ENCODE results near the gene TMEM208.

TMEM208 gene

GRCh38 chr16:67206129-67206837 is 20.6 kb upstream of the TMEM208 start:
- H3K4me3 ChIP-seq (ENCODE audit: low read depth, low read length): no peak overlapping the region
- H3K27me3 ChIP-seq: no peaks in the 10 kb centered on the region
- TF ChIP-seq CTCF (IDR thresholded peaks at IDR 0.05; ENCODE audit: low read depth, low read length): no peak
- H3K9me3 ChIP-seq: no peaks in the 10 kb centered on the region
- H3K36me3 ChIP-seq: peaks cover 10% of the 10 kb centered on the region; the same call in 1 of the 2 replicates
- DNase-seq: no peak
- peaks cover 13% of the 10 kb centered on the region for H3K4me1 ChIP-seq

- H3K27me3 ChIP-seq: no peaks in the 10 kb centered on the region
- H3K36me3 ChIP-seq: peaks cover 5% of the 10 kb centered on the region; the same call in 1 of the 2 replicates
- TF ChIP-seq CTCF (IDR thresholded peaks at IDR 0.05; ENCODE audit: low read depth, low read length): no peak
- H3K9me3 ChIP-seq: no peaks in the 10 kb centered on the region
- peaks cover 13% of the 10 kb centered on the region for H3K4me1 ChIP-seq
- DNase-seq: no peak
- no peak overlapping the region for H3K4me3 ChIP-seq (ENCODE audit: low read depth, low read length)
These were observed 20.1 kb upstream of the TMEM208 start for GRCh38 chr16:67206838-67207248.

DNA sequence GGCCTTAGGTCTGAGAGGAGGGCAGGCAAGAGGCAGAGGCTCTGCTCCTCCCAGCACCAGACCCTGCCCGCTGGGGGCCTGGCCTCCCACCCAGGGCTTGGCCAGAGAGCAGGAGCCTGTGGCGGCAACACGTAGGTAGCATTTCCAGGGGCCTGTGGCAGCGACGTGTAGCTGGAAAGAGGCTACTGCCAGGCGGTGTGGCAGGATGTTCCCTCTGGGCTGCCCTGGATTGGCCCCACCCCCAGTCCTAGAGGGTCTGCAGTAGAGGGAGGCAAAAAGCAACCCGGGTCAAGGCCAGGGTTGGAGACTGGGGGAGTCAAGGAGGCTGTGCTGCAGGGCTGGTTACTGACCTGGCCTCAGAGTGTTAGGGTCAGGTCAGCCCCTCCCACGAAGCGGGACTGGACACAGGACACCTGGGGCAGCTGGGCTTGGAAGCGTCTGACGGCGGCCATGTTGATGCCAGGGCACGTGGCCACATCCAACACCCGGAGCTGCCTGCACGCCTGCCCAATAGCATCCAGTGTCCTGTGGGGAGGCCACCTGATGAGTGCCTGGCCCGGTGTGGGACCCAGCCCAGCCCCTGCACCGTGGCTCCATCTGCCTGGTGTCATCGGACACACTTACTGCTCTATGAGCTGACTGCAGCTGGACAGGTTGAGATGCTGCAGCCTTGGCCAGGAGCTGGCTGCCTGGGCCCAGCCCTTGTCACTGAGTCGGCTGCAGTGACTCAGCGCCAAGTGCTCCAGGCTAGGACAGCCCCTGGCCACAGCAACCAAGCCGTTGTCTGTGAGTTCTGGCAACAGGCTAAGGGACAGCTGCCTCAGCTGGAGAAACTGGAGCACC is 19.5 kb upstream of the TMEM208 start:
- Histone ChIP-seq H3K4me1 (peaks cover 13% of the 10 kb centered on the region), H3K36me3 (no peaks in the 10 kb centered on the region; the same call in 1 of the 2 replicates), H3K27me3 (no peaks in the 10 kb centered on the region), H3K9me3 (no peaks in the 10 kb centered on the region), H3K4me3 (ENCODE audit: low read depth, low read length) (no peak overlapping the region; the same call in 1 of the 2 replicates)
- peak; percentile 57 for DNase-seq
- TF ChIP-seq CTCF (IDR thresholded peaks at IDR 0.05; ENCODE audit: low read depth, low read length): no peak

- H3K27me3 ChIP-seq: no peaks in the 10 kb centered on the region
- no peaks in the 10 kb centered on the region; the same call in 1 of the 2 replicates for H3K36me3 ChIP-seq
- no peak for DNase-seq
- peaks cover 13% of the 10 kb centered on the region for H3K4me1 ChIP-seq
- no peak overlapping the region for H3K4me3 ChIP-seq (ENCODE audit: low read depth, low read length)
- no peak for TF ChIP-seq CTCF (IDR thresholded peaks at IDR 0.05; ENCODE audit: low read depth, low read length)
- H3K9me3 ChIP-seq: no peaks in the 10 kb centered on the region
These were observed 18.6 kb upstream of the TMEM208 start for GRCh38 chr16:67208154-67208896.

GRCh38 chr16:67209565-67209964 is 17.4 kb upstream of the TMEM208 start:
- Histone ChIP-seq H3K4me3 (ENCODE audit: low read depth, low read length) (no peak overlapping the region), H3K4me1 (peaks cover 13% of the 10 kb centered on the region), H3K36me3 (no peaks in the 10 kb centered on the region), H3K9me3 (no peaks in the 10 kb centered on the region), H3K27me3 (no peaks in the 10 kb centered on the region)
- no peak for DNase-seq
- TF ChIP-seq CTCF (IDR thresholded peaks at IDR 0.05; ENCODE audit: low read depth, low read length): no peak

Measured in BE2C (cell line).